DOHH2 (cell line): ENCODE measurements around the gene ARF1.

Experiments
- H3F3A ChIP-seq: fragments of 200-600 bp; sonication (generic), shearing (Covaris generic); 2 replicates; pipeline ENCODE4 v1.6.0; 2016; ENCODE audit warnings: antibody characterized with exemption, mild to moderate bottlenecking; ENCODE audit not compliant: control insufficient read depth, insufficient read depth
- H3K27ac ChIP-seq: fragments of 200-600 bp; sonication (generic); 2 replicates; pipeline ENCODE4 v1.5.1; 2014; ENCODE audit warnings: low read depth, mild to moderate bottlenecking, low read length, moderate library complexity
- H3K27me3 ChIP-seq: fragments of 200-600 bp; sonication (generic); 2 replicates; pipeline ENCODE4 v1.6.1; 2014; ENCODE audit warnings: mild to moderate bottlenecking, low read length, mixed read lengths; ENCODE audit not compliant: control insufficient read depth
- H3K36me3 ChIP-seq: fragments of 200-600 bp; sonication (generic); 2 replicates; pipeline ENCODE4 v1.6.1; 2014; ENCODE audit warnings: mild to moderate bottlenecking, low read length, moderate library complexity, mixed read lengths; ENCODE audit not compliant: control insufficient read depth
- H3K4me1 ChIP-seq: fragments of 200-600 bp; sonication (generic); 2 replicates; pipeline ENCODE4 v1.6.1; 2014; ENCODE audit warnings: mild to moderate bottlenecking, low read length, mixed read lengths; ENCODE audit not compliant: control insufficient read depth
- H3K4me2 ChIP-seq: fragments of 200-600 bp; sonication (generic); 2 replicates; pipeline ENCODE4 v1.6.0; 2014; ENCODE audit warnings: mild to moderate bottlenecking, low read length, moderate library complexity
- H3K4me3 ChIP-seq: fragments of 200-600 bp; sonication (generic); 2 replicates; pipeline ENCODE4 v1.5.1; 2014; ENCODE audit warnings: mild to moderate bottlenecking, low read length, mixed read lengths
- H3K79me2 ChIP-seq: fragments of 200-600 bp; sonication (generic); 2 replicates; pipeline ENCODE4 v1.6.1; 2014; ENCODE audit warnings: mild to moderate bottlenecking, low read length, mixed read lengths; ENCODE audit not compliant: control insufficient read depth
- H3K9me2 ChIP-seq: fragments of 200-600 bp; sonication (generic); replicated peaks from 2 replicates; pipeline ENCODE4 v1.6.1; 2014; ENCODE audit warnings: mild to moderate bottlenecking, low read length, mixed read lengths; ENCODE audit not compliant: control insufficient read depth
- H3K9me3 ChIP-seq: fragments of 200-600 bp; sonication (generic); 2 replicates; pipeline ENCODE4 v1.6.1; 2014; ENCODE audit warnings: antibody characterized with exemption, low read length, mixed read lengths; ENCODE audit not compliant: control insufficient read depth, insufficient read depth
- H4K20me1 ChIP-seq: fragments of 200-600 bp; sonication (generic); 2 replicates; pipeline ENCODE4 v1.6.0; 2014; ENCODE audit warnings: low read depth, mild to moderate bottlenecking, antibody characterized with exemption, low read length, moderate library complexity; ENCODE audit not compliant: control insufficient read depth, insufficient read depth
- EZH2phosphoT487 ChIP-seq: fragments of 200-600 bp; sonication (generic); IDR thresholded peaks from 2 replicates; pipeline ENCODE4 v1.6.1; 2017; ENCODE audit warnings: borderline replicate concordance, mild to moderate bottlenecking, antibody characterized with exemption, low read length, moderate library complexity, mixed read lengths
- TF ChIP-seq, protein P1 (sequence below): fragments of 200-600 bp; sonication (generic); IDR thresholded peaks from one replicate; pipeline ENCODE4 v1.5.1; 2014; ENCODE audit warnings: antibody characterized with exemption, mild to moderate bottlenecking, low read depth, low read length; ENCODE audit not compliant: poor library complexity, severe bottlenecking

Gene ARF1

DNA sequence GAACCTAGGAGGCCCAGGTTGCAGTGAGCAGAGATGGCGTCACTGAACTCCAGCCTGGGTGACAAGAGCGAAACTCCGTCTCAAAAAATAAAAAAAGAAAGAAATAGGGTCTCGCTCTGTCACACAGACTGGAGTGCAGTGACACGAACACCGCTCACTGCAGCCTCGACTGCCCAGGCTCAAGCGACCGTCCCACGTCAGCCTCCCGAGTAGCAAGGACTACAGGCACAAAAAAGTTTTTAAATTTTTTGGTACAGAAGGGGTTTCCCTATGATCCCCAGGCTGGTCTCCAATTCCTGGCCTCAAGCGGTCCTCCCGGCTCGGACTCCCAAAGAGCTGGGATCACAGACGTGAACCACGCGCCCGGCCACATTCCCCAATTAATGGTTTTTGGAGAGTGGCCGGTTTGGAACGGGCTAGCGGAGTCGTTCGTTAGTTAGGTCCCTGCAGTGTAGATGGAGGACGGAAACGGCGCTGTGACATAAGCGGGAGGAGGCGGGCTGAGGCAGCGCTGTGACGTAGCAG, 57.0 kb downstream of the ARF1 start:
- Histone ChIP-seq H3K36me3 (peaks cover 15% of the 10 kb centered on the region), H3K4me3 (peak overlapping the region; percentile 81), H3K9me2 (no peaks in the 10 kb centered on the region), H3K9me3 (no peaks in the 10 kb centered on the region), H4K20me1 (peaks cover 18% of the 10 kb centered on the region; the same call in 1 of the 2 replicates), H3K4me2 (peak overlapping the region; percentile 91), H3K27me3 (no peaks in the 10 kb centered on the region), H3F3A (peaks cover 13% of the 10 kb centered on the region), H3K79me2 (peaks cover 46% of the 10 kb centered on the region), H3K4me1 (peaks cover 72% of the 10 kb centered on the region), H3K27ac (peak overlapping the region; percentile 62)
- no peak for TF ChIP-seq EZH2phosphoT487
- TF ChIP-seq, protein P1, sequence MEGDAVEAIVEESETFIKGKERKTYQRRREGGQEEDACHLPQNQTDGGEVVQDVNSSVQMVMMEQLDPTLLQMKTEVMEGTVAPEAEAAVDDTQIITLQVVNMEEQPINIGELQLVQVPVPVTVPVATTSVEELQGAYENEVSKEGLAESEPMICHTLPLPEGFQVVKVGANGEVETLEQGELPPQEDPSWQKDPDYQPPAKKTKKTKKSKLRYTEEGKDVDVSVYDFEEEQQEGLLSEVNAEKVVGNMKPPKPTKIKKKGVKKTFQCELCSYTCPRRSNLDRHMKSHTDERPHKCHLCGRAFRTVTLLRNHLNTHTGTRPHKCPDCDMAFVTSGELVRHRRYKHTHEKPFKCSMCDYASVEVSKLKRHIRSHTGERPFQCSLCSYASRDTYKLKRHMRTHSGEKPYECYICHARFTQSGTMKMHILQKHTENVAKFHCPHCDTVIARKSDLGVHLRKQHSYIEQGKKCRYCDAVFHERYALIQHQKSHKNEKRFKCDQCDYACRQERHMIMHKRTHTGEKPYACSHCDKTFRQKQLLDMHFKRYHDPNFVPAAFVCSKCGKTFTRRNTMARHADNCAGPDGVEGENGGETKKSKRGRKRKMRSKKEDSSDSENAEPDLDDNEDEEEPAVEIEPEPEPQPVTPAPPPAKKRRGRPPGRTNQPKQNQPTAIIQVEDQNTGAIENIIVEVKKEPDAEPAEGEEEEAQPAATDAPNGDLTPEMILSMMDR, result no peak

DNA sequence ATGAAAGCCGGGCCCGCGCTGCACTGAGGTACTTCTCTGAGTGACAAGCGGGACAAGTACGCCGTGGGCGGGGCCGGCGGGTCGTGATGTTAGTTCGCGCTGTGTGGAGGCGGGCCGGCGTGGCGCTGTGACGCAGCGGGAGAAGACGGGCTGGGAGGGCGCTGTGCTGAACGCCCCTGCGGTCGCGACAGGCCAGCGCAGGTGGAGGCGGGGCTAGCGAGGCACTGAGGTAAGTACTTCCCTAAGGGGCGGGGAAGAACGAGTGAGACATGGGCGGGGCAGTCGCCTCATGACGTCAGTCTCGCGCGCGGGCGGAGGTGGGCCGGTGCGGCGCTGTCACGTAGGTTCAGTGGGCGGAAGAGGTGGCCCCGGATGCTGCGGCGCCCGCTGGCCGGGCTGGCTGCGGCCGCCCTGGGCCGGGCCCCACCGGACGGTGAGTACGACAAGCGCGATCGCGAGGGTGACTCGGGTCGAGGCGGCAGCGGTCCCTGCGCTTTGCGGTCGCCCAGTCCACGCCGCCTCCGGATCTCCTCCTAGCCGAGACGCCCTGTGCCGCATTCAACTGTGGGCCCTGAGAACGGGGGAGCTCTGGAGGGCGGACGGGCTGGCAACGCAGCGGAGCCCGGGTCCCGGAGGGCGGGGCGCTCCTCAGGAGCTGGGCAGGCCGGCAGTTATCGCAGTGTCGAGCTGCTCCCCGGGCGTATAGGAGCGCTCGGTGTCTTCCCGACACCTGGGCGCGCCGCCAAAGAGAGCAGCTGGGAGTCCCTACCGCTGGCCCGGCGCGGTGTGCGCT, 57.6 kb downstream of the ARF1 start, which contains the start of gene GUK1:
GUK1 (plus strand) TSS at position 349 of the 793 bp plus-strand sequence; CDS start at position 373, 24 bp downstream.
- Histone ChIP-seq H3K79me2 (peaks cover 53% of the 10 kb centered on the region), H4K20me1 (peaks cover 18% of the 10 kb centered on the region; the same call in 1 of the 2 replicates), H3K36me3 (peaks cover 15% of the 10 kb centered on the region), H3K27ac (peak within 1 kb of the TSS; percentile 62), H3K4me3 (peak within 1 kb of the TSS; percentile 81), H3K4me2 (peak within 1 kb of the TSS; percentile 91), H3F3A (peaks cover 13% of the 10 kb centered on the region), H3K9me3 (no peaks in the 10 kb centered on the region), H3K27me3 (no peaks in the 10 kb centered on the region), H3K9me2 (no peaks in the 10 kb centered on the region), H3K4me1 (peaks cover 73% of the 10 kb centered on the region)
- TF ChIP-seq, protein P1, result peak; percentile 12
- TF ChIP-seq EZH2phosphoT487, result no peak

- no peaks in the 10 kb centered on the region for H3K9me2 ChIP-seq
- H3K27me3 ChIP-seq, result no peaks in the 10 kb centered on the region
- peaks cover 13% of the 10 kb centered on the region for H3F3A ChIP-seq
- peak overlapping the region; percentile 40; the same call in 1 of the 2 replicates for H3K27ac ChIP-seq
- no peak for TF ChIP-seq EZH2phosphoT487
- TF ChIP-seq, protein P1, result no peak
- peaks cover 15% of the 10 kb centered on the region for H3K36me3 ChIP-seq
- no peaks in the 10 kb centered on the region for H3K9me3 ChIP-seq
- H3K79me2 ChIP-seq, result peaks cover 59% of the 10 kb centered on the region
- H4K20me1 ChIP-seq, result peaks cover 18% of the 10 kb centered on the region; the same call in 1 of the 2 replicates
- peak overlapping the region; percentile 81 for H3K4me3 ChIP-seq
- peaks cover 72% of the 10 kb centered on the region for H3K4me1 ChIP-seq
- H3K4me2 ChIP-seq, result peak overlapping the region; percentile 86
These were observed 58.3 kb downstream of the ARF1 start for GRCh38 chr1:228140724-228141225.
